NT2/D1 (cell line): ENCODE data around the gene RNU7-1.

ENCODE experiments used
- YY1 ChIP-seq: IDR thresholded peaks from 2 replicates; pipeline ENCODE4 v1.6.1; 2011; ENCODE audit not compliant: insufficient read length, insufficient read depth
- ZNF274 ChIP-seq: IDR thresholded peaks from 2 replicates; pipeline ENCODE4 v1.6.1; 2011; ENCODE audit warnings: mild to moderate bottlenecking, low read depth, low read length

DNA sequence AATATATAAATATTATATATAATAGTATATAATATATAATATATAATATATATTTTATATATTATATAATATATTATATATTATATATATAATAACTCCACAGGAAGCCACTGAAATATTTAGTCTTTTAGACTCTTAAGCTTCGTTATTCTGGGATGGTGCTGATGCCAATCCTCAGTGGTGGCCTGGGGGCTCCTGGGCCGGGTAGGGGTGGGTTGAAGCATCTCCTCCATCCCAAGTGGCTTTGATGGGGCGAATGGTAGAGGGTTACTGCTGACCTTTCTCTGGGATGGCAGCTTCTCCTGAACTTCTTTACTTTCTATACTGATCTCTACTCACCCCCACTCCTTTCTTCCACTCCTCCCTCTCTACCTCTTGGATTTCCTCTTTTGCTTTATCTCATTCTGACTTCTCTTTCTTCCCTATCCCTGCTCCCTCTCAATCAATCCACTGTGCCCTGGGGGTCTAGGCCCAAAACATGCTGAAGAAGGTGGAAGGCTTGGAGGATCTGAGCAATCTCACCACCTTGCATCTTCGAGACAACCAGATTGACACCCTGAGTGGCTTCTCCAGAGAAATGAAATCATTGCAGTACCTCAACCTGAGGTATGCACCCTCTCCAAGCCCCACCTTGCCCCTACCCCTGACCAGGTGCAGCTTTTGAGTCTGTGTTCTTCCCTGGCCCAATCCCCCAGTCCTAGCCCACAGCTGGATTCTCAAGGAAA lies 34.0 kb upstream of the RNU7-1 start:
- TF ChIP-seq ZNF274 (no peak), YY1 (no peak)
